Activated CD4-positive, alpha-beta T cell treated with anti-CD3 and anti-CD28 coated beads, Interleukin-2, amount 10 ng/mL, durations not matched to agents 24 days and 14 days (primary cell): ENCODE measurements around the gene DGKD. TPM values are rescaled to one million over a fixed set of nuclear protein-coding genes. Genes with fewer than 3 reads are reported as not detected.

ENCODE experiments used
- DNase-seq: peaks from one replicate; pipeline ENCODE4 v3.0.0; 2022
- H3K27ac Mint-ChIP-seq: one replicate; pipeline ENCODE4 v1.8.0; 2022; ENCODE audit warnings: mild to moderate bottlenecking, mixed read lengths
- H3K27me3 Mint-ChIP-seq: one replicate; pipeline ENCODE4 v1.8.0; 2022; ENCODE audit warnings: mixed read lengths
- H3K36me3 Mint-ChIP-seq: one replicate; pipeline ENCODE4 v1.8.0; 2022; ENCODE audit warnings: low read depth, mild to moderate bottlenecking, mixed read lengths
- H3K4me1 Mint-ChIP-seq: one replicate; pipeline ENCODE4 v1.8.0; 2021; ENCODE audit warnings: mixed read lengths
- H3K4me3 Mint-ChIP-seq: one replicate; pipeline ENCODE4 v1.8.0; 2022; ENCODE audit warnings: mild to moderate bottlenecking, moderate library complexity, mixed read lengths
- H3K9me3 Mint-ChIP-seq: one replicate; pipeline ENCODE4 v1.8.0; 2021; ENCODE audit warnings: mixed read lengths
- intact Hi-C: fragments of 100-400 bp; cut with micrococcal nuclease; formaldehyde crosslinking; loops from one replicate; pipeline ENCODE4 v1.15.1; 2023
- total RNA-seq: library from RNA; stranded (reverse); gene quantifications from 2 replicates; pipeline ENCODE4 v1.2.3, GENCODE V29; 2022

Gene DGKD
- total RNA-seq, 1 donor from 2014 or later = 49.1 TPM

DNA sequence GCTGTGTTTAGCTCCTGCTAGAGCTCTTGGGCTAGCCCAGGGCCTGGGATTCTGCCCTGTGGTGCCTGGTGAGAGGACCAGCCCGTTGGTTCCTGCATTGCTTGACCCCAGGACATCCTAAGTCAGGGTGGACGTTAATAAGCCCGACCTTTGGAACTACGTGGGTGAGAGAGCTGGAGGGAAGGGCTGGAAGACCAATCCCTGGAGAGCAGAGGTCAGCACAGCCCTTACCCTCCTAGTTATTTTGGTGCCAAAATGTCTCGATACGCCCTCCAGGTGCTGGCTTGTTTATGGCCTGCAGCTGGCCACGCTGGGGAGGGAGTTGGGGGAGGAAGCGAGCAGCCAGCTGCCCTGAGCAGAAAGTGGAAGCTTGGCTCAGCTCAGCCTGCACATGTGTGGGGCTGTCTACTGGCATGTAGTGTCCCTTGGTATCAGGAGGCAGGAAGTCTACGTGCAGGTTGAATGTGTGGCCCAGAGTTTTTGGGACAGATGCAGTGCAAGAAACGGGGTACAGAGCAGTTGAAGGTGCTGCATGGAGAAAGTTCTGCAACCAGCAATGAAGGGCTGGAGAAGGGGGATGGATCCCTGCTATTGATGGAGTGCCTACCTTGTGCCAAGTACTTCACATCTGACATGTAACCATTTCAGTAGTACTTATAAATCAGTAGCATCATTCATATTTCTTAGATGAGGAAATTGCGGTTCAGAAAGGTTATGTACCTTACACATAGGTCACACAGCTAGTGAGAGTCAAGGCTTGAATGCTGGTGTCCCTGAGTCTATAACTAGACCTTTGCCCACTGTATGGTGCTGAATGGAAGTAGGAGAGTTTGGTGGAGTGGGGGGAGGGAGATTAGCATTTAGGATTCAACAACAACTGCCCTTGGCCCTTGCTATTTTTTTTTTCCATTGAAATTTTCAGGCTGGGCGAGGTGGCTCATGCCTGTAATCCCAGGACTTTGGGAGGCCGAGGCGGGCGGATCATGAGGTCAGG is 5.0 kb upstream of the DGKD start:
- H3K27ac Mint-ChIP-seq = no peak overlapping the region
- no peaks in the 10 kb centered on the region for H3K9me3 Mint-ChIP-seq
- H3K27me3 Mint-ChIP-seq = peaks cover 2% of the 10 kb centered on the region
- H3K4me3 Mint-ChIP-seq = no peak overlapping the region
- DNase-seq = no peak
- no peaks in the 10 kb centered on the region for H3K36me3 Mint-ChIP-seq
- H3K4me1 Mint-ChIP-seq = peaks cover 33% of the 10 kb centered on the region
- intact Hi-C loops = no loop called here

DNA sequence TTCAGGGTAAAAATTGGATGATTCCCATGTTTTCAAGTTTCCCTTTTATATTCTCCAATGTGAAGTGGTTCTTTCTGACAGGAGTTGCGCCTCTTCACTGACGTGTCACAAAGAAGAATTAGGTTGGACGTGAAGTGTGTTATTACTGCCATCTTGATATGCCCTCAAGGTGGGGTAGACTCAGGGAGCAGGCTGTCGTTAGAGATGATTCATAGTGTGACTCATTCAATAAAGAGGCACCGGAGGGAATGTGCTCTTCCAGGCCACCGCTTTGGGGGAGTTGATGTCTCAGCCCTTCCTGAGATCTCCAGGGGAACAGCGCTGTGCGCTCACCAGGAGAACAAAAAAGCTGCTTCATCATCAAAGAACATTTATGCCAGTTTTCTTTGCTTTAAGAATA is 3.6 kb upstream of the DGKD start:
- Mint-ChIP-seq H3K36me3 (peaks cover 3% of the 10 kb centered on the region), H3K9me3 (no peaks in the 10 kb centered on the region), H3K27me3 (peaks cover 2% of the 10 kb centered on the region), H3K4me3 (peak overlapping the region; percentile 3), H3K27ac (peak overlapping the region; percentile 63), H3K4me1 (peaks cover 39% of the 10 kb centered on the region)
- no peak for DNase-seq
- intact Hi-C loops = loop anchor here (2.0 to 10.0 kb wide), 3 partner anchors 20 to 266 kb away; no protein-coding TSS in a partner anchor

DNA sequence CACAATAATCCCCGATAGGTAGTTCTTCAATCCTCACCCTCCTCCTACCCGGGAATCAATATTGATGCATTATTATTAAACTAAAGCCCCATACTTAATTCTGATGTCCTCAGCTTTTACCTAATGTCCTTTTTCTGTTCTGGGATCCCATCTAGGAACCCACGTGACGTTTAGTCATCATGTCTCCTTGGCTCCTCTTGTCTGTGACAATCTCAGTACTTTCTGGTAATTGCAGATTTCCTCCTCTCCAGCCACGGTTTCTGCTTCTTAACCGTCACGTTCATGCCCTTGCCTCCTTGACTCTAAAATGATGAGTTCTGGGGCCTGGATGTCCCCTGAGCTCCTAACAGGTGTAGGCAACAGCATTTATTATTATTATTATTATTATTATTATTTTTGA is 2.9 kb upstream of the DGKD start:
- intact Hi-C loops = loop anchor here (2.0 to 10.0 kb wide), 3 partner anchors 21 to 267 kb away; no protein-coding TSS in a partner anchor
- H3K4me3 Mint-ChIP-seq = no peak overlapping the region
- peaks cover 46% of the 10 kb centered on the region for H3K4me1 Mint-ChIP-seq
- H3K27me3 Mint-ChIP-seq = peaks cover 2% of the 10 kb centered on the region
- no peaks in the 10 kb centered on the region for H3K9me3 Mint-ChIP-seq
- H3K27ac Mint-ChIP-seq = no peak overlapping the region
- DNase-seq = no peak
- peaks cover 8% of the 10 kb centered on the region for H3K36me3 Mint-ChIP-seq

DNA sequence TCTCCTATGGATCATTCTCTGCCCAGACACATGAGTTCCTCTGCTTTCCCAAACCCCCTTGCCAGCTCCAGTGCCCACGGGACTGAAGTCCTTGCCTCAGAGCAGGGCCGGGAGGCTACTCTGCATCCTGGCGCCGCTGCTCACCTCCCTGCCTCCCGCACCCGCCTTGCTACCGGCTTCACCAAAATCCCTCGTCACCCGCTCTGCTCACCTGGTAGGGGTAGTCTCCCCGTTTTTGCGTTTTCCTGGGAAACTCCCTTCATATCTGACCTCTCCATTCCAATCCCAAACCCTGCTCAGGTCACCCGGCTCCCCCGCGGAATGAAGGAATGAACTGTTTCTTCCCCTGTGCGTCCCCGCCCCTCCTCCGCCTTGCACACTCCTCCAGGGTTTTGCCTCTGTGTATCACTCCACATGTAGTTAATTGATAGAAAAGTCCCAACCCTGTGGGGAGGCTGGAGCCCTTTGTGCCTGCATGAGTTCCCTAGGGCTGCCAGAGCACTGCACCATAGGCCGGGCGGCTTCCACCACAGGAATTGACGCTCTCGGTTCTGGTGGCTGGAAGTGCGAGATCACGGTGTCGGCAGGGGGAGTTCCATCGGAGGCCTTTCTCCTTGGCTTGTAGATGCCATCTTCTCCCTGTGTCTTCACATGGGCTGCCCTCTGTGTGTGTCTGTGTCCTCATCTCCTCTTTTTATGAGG is 2.0 kb upstream of the DGKD start:
- no peaks in the 10 kb centered on the region for H3K9me3 Mint-ChIP-seq
- H3K4me1 Mint-ChIP-seq = peaks cover 54% of the 10 kb centered on the region
- peaks cover 15% of the 10 kb centered on the region for H3K36me3 Mint-ChIP-seq
- peaks cover 2% of the 10 kb centered on the region for H3K27me3 Mint-ChIP-seq
- H3K27ac Mint-ChIP-seq = no peak overlapping the region
- DNase-seq = no peak
- no peak overlapping the region for H3K4me3 Mint-ChIP-seq
- intact Hi-C loops = loop anchor here (5.0 to 10.0 kb wide), 2 partner anchors 85 to 267 kb away; no protein-coding TSS in a partner anchor

DNA sequence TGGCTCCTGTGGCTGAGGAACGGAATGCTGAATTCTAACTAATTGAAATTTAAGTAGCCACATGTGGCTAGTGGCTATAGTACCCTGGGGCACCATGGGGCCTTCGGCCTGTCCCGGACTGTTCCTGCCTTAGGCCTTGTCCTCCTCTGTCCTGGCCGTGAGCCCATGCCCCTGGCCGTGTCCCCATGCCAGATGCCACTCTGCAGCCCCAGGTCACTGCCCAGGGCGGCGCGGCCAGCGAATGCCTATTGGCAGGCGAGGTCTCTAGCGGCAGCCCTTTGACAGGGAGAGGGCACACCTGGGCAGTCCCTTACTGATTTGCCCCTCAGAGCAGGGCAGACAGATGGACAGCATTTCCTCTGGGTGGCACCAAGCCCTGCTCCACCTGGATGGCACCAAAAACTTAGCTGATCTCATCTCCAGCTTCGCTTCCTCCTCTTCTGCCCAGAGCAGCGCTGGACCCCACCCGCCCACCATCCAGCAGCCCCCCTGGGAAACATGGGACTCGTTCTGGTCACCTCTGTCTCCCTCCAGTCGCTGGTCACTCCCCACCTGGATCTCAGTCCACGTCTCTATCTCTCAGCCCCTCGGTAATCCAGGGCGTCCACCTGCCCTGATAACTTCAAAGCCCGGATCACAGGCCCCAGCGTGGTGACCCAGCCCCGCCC is 1.1 kb upstream of the DGKD start:
- Mint-ChIP-seq H3K27me3 (no peaks in the 10 kb centered on the region), H3K4me1 (peaks cover 58% of the 10 kb centered on the region), H3K27ac (peak overlapping the region; percentile 86), H3K4me3 (peak overlapping the region; percentile 87), H3K36me3 (peaks cover 18% of the 10 kb centered on the region), H3K9me3 (no peaks in the 10 kb centered on the region)
- no peak for DNase-seq
- intact Hi-C loops = loop anchor here (1.0 to 10.0 kb wide), 3 partner anchors 86 to 268 kb away; no protein-coding TSS in a partner anchor

DNA sequence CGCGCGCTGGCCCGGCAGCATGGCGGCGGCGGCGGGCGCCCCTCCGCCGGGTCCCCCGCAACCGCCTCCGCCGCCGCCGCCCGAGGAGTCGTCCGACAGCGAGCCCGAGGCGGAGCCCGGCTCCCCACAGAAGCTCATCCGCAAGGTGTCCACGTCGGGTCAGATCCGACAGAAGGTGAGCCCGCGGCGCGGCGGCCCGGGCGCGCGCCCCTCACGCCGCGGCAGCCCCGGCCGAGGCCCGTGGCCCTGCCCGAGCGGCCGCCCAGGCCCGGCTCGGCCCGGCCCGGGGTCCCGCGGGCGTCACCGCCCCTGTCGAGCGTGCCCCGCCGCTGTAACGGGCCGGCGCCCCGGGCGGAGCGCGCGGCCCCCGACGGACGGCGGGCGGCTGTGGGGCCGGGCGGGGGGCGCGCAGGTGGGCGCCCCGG is 218 bp downstream of the DGKD start:
- H3K9me3 Mint-ChIP-seq = no peaks in the 10 kb centered on the region
- no peak for DNase-seq
- intact Hi-C loops = loop anchor here (5.0 to 10.0 kb wide), 2 partner anchors 87 to 270 kb away; no protein-coding TSS in a partner anchor
- no peak overlapping the region for H3K27ac Mint-ChIP-seq
- peaks cover 63% of the 10 kb centered on the region for H3K4me1 Mint-ChIP-seq
- peak overlapping the region; percentile 40 for H3K4me3 Mint-ChIP-seq
- H3K27me3 Mint-ChIP-seq = no peaks in the 10 kb centered on the region
- peaks cover 25% of the 10 kb centered on the region for H3K36me3 Mint-ChIP-seq

DNA sequence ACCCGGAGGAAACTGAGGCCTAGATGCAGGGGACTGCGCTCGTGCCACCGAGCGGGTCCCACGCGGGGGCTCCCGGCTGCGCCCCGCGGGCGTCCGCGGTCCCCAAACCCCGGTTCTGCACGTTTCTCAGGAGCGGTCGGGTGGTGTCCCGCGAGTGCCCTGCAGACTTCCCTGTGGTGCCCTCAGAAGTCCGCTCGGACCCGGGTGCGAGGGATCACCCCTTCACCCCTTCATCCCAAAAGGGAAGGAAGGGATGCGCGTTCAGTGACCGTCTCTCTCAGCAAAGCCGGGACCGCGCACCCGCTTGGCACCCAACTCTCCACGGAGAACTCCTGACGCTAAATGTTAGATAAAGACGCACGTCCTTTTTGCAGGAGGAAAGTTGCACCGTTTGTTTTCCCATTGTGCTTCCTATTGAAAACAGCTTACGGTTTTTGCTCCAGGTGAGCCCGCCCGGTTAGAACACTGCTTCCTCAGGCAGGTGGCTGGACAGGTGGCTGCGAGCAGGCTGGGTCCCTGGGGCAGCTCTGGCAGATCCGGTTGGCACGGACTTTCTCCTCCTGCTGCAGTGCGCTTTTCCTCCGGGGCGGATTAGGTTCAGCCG is 779 bp downstream of the DGKD start:
- DNase-seq = peak; percentile 72
- intact Hi-C loops = loop anchor here (5.0 to 10.0 kb wide), 3 partner anchors 47 to 270 kb away; no protein-coding TSS in a partner anchor
- no peaks in the 10 kb centered on the region for H3K9me3 Mint-ChIP-seq
- H3K4me3 Mint-ChIP-seq = peak overlapping the region; percentile 85
- peaks cover 29% of the 10 kb centered on the region for H3K36me3 Mint-ChIP-seq
- H3K4me1 Mint-ChIP-seq = peaks cover 66% of the 10 kb centered on the region
- peak overlapping the region; percentile 60 for H3K27ac Mint-ChIP-seq
- no peaks in the 10 kb centered on the region for H3K27me3 Mint-ChIP-seq

DNA sequence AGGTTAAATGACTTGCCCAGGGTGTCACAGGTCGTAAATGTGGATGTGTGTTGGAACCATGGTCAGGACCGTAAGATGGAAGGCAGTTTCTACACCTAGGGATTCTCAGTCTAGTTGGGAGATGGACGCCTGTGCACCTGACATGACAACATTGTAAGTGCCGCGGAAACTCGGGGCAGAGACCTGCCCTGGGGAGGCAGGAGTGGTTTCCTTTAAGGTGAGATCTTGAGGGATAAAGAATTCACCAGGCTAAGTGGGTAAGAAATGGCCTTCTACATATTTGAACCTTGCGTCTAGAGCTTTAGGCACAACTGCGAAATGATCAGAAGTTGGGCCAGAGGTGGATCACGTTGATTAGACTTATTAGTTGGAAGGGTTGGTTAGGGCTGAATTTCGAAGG is 1.6 kb downstream of the DGKD start:
- H3K27ac Mint-ChIP-seq = no peak overlapping the region

DNA sequence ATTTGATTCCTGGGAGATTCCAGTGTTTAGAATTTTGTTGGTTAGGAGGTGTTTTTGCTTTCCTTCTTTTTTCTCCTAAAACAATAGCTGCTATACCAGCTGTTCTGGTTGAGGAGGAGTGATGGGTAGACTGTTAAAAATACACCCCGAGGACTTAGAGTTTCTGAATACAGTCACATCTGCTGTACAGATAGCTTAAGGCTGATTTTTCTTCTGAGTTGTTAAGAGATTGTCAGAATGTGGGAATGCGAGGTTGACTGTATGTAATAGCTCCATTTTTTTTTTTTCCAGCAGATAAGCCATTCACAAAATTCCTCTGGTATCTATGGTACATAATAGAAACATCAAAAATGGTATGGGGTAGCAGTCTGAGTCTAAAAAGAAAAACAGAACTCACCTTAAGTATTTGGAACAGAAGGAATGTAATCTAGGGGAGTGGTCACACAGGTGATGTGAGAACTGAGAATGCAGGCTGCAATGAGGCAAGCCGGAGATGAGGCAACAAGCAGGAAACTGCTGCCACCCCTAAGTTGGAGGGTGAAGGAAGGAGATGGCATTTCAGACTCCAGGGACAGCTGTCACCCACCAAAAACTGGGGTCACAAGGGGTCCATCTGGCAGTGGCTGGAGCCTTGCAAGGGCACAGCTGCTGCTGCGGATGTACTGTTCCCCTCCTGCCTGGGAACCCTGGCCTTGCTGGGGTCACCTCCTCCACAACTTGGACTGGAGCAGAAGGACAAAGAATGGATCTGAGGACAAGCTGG is 2.4 kb downstream of the DGKD start:
- peak overlapping the region; percentile 85 for H3K4me3 Mint-ChIP-seq
- H3K9me3 Mint-ChIP-seq = no peaks in the 10 kb centered on the region
- H3K27me3 Mint-ChIP-seq = no peaks in the 10 kb centered on the region
- intact Hi-C loops = loop anchor here (5.0 to 10.0 kb wide), 2 partner anchors 46 to 272 kb away; no protein-coding TSS in a partner anchor
- H3K36me3 Mint-ChIP-seq = peaks cover 34% of the 10 kb centered on the region
- peaks cover 53% of the 10 kb centered on the region for H3K4me1 Mint-ChIP-seq
- DNase-seq = no peak
- H3K27ac Mint-ChIP-seq = no peak overlapping the region

More for the DNA sequence above, 1.6 kb downstream of the DGKD start:
- no peak for DNase-seq
- Mint-ChIP-seq H3K27me3 (no peaks in the 10 kb centered on the region), H3K36me3 (peaks cover 31% of the 10 kb centered on the region), H3K9me3 (no peaks in the 10 kb centered on the region), H3K4me1 (peaks cover 58% of the 10 kb centered on the region), H3K4me3 (peak overlapping the region; percentile 85)
- intact Hi-C loops = loop anchor here (5.0 to 10.0 kb wide), 2 partner anchors 46 to 271 kb away; no protein-coding TSS in a partner anchor

DNA sequence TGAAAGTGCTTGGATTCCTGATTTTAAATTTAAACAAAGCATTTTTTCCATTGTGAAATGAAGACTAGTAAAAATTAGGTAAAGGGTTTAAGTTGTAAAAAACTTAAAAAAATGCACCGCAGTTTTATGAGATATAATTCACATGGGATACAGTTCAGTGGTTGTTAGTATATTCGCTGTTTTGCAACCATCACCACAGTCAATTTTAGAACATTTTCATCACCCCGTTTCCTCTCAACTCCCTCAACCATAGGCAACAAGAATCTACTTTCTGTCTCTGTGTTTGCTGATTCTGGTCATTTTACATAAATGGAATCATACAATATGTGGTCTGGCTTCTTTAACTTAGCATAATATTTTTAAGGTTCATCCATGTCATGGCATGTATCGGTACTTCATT is 4.0 kb downstream of the DGKD start:
- H3K4me1 Mint-ChIP-seq = peaks cover 51% of the 10 kb centered on the region
- DNase-seq = no peak
- H3K36me3 Mint-ChIP-seq = peaks cover 41% of the 10 kb centered on the region
- no peaks in the 10 kb centered on the region for H3K27me3 Mint-ChIP-seq
- no peaks in the 10 kb centered on the region for H3K9me3 Mint-ChIP-seq
- H3K4me3 Mint-ChIP-seq = no peak overlapping the region
- H3K27ac Mint-ChIP-seq = no peak overlapping the region
- intact Hi-C loops = loop anchor here (5.0 to 10.0 kb wide), 2 partner anchors 44 to 274 kb away; no protein-coding TSS in a partner anchor

DNA sequence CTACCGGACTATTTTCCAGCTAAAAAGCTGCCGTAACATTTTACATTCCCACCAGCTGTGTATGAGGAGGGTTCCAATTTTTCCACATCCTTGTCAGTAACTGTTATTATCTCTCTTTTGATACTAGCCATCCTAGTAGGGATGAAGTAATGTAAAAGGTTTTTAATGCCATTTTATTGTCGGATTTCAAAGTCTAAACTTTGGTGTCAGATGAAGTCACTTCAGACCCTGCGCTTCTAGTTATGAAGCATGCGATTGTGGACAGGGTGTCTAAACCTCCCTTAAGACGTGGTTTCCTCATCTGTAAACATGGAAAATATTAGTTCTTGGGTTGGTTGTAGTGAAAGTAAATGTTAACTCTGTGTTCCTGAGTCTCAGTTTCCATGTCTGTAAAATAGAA is 4.7 kb downstream of the DGKD start:
- Mint-ChIP-seq H3K36me3 (peaks cover 45% of the 10 kb centered on the region), H3K27me3 (no peaks in the 10 kb centered on the region), H3K4me3 (no peak overlapping the region), H3K27ac (peak overlapping the region; percentile 26), H3K9me3 (no peaks in the 10 kb centered on the region), H3K4me1 (peaks cover 48% of the 10 kb centered on the region)
- no peak for DNase-seq
- intact Hi-C loops = loop anchor here (5.0 to 10.0 kb wide), 2 partner anchors 43 to 274 kb away; no protein-coding TSS in a partner anchor

DNA sequence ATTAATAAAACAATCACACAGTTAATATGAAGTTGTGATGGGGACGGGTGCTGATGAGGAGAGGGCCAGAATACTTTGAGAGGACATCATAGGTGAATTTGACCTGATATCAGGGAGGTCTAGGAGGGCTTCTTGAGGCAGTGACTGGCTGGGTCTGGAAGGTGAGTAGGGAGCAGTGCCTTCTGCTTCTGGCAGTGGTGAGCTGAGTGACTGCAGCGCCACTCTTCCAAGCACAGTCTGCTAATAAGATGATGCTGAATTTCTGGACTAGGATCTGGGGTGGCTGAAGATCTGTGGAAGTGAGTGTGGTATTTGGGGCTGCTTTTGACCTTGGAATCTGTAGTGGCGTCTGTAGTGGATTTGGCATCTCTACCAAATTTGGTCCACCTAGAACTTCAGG is 5.5 kb downstream of the DGKD start:
- Mint-ChIP-seq H3K4me1 (peaks cover 50% of the 10 kb centered on the region), H3K27ac (no peak overlapping the region), H3K4me3 (no peak overlapping the region), H3K27me3 (no peaks in the 10 kb centered on the region), H3K9me3 (no peaks in the 10 kb centered on the region), H3K36me3 (peaks cover 47% of the 10 kb centered on the region)
- DNase-seq = no peak
- intact Hi-C loops = loop anchor here (5.0 to 10.0 kb wide), 2 partner anchors 42 to 275 kb away; no protein-coding TSS in a partner anchor
